Measurements from ENCODE around the gene SPCS2. TPM values are rescaled to one million over a fixed set of nuclear protein-coding genes. Genes with fewer than 3 reads are reported as not detected.

SPCS2 gene
- total and polyA plus RNA-seq, 3 donors from 2014 or later = 37.0 to 152 (median 61.1) TPM

DNA sequence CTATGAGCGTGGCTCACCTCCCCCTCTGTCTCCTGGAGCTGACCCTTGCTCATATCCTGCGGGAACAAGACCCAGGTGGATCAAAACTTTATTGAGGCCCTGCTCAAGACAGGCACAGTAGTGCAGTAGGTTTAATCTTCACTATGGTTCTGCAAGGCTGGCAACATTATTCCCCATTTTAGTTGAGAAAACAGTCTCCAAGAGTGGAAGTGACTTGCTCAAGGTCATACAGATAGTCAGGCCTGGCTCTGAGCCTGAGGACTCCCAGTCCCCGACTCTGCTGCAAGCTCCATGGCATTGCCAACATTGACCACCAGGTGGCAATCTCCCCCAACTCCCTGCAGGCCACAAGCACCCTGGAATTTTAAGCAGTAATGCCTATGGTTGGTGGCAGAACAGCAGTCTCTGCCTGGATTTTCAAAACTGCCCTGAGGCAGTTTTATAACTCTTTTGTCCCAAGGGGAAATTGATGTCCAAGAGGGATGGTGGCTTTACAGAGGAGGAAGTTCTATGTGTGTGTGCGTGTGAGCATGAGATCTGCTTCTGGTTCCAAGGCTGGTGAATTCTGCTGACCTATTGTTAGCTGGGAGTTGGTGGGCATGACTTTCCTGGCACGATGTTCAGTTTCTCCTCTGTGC lies 73.8 kb downstream of the SPCS2 start:
- no peaks in the 10 kb centered on the region for H3K9me3 ChIP-seq
- H3K27me3 ChIP-seq = no peaks in the 10 kb centered on the region
- no peak overlapping the region for H3K27ac ChIP-seq
- TF ChIP-seq, protein P1, sequence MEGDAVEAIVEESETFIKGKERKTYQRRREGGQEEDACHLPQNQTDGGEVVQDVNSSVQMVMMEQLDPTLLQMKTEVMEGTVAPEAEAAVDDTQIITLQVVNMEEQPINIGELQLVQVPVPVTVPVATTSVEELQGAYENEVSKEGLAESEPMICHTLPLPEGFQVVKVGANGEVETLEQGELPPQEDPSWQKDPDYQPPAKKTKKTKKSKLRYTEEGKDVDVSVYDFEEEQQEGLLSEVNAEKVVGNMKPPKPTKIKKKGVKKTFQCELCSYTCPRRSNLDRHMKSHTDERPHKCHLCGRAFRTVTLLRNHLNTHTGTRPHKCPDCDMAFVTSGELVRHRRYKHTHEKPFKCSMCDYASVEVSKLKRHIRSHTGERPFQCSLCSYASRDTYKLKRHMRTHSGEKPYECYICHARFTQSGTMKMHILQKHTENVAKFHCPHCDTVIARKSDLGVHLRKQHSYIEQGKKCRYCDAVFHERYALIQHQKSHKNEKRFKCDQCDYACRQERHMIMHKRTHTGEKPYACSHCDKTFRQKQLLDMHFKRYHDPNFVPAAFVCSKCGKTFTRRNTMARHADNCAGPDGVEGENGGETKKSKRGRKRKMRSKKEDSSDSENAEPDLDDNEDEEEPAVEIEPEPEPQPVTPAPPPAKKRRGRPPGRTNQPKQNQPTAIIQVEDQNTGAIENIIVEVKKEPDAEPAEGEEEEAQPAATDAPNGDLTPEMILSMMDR (IDR thresholded peaks at IDR 0.05) = peak; percentile 95 to 96 (median 95)
- TF ChIP-seq POLR2A (IDR thresholded peaks at IDR 0.05) = no peak
- H3K4me3 ChIP-seq = no peak overlapping the region
- H3K4me1 ChIP-seq = peaks cover 7% of the 10 kb centered on the region
- DNase-seq = peak; percentile 94
- H3K36me3 ChIP-seq (ENCODE audit: low read depth, missing control alignments) = no peaks in the 10 kb centered on the region
- intact Hi-C loops (cut with DNase I; ENCODE audit: low total_unique reads) = loop anchor here (10.0 kb wide), 1 partner anchor 222 kb away; the partner anchor contains the start of gene TPBGL
- WGBS, 2 donors = 51 to 55% methylated on average over 4 to 5 of the region's 5 CpGs

DNA sequence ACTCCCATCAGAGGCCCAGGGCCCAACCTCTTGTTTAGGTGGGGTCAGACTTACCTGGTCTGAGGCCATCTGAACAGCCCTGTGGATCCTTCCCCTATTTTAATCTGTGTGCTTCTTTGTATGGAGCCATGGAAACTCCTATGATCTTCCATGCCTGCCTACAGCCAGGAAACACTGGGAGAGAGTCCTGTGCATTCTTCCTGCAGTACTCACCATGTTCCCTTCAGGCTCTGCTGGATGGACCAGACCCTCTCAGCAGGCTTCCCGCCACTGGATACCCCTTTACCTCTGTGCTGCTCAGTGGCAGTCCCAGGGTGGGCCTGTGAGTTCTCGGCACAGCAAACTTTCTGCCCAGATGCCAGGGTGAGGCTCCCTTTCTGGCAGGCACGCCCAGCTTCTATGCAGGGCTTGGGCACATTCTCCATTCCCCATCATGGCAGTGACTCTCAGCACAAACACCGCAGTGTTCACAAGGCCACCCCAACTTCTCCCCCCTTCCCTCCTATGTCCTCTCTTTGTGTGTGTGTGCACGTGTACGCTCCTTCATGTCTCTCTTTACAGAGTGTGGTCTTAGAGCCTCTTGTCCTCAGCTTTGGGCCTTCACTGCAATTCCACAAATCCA lies 74.5 kb downstream of the SPCS2 start:
- intact Hi-C loops (cut with DNase I; ENCODE audit: low total_unique reads) = loop anchor here (10.0 kb wide), 1 partner anchor 221 kb away; the partner anchor contains the start of gene TPBGL

DNA sequence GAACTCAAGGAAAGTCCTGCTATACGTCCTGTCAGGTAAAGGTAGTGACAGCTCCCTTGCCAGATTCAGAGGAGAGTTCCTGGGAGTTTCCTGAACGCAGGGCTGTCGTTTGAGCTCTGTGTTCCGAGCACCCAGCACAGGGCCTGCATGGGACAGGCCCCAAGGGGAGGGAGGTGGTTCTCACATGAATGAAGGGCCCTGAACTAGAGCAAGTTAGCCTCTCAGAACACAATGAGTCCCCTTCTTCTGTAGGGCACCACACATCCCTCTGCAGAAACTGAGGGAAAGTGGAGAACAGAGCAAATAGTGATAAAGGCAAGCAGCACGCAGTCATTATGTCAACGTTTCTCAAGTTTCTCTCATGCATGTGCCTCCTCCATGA lies 75.0 kb downstream of the SPCS2 start:
- no peaks in the 10 kb centered on the region for H3K9me3 ChIP-seq
- no peak overlapping the region for H3K27ac ChIP-seq
- TF ChIP-seq POLR2A (IDR thresholded peaks at IDR 0.05) = no peak
- TF ChIP-seq, protein P1 (IDR thresholded peaks at IDR 0.05) = no peak
- no peaks in the 10 kb centered on the region for H3K36me3 ChIP-seq (ENCODE audit: low read depth, missing control alignments)
- peaks cover 7% of the 10 kb centered on the region for H3K4me1 ChIP-seq
- no peak overlapping the region for H3K4me3 ChIP-seq
- DNase-seq = no peak
- WGBS, 2 donors = 89 to 91% methylated on average over 6 of the region's 6 CpGs
- intact Hi-C loops (cut with DNase I; ENCODE audit: low total_unique reads) = loop anchor here (10.0 kb wide), 1 partner anchor 221 kb away; the partner anchor contains the start of gene TPBGL
- no peaks in the 10 kb centered on the region for H3K27me3 ChIP-seq

More for the DNA sequence above, 74.5 kb downstream of the SPCS2 start:
- DNase-seq = no peak
- Histone ChIP-seq H3K9me3 (no peaks in the 10 kb centered on the region), H3K27ac (no peak overlapping the region), H3K4me3 (no peak overlapping the region), H3K36me3 (ENCODE audit: low read depth, missing control alignments) (no peaks in the 10 kb centered on the region), H3K4me1 (peaks cover 7% of the 10 kb centered on the region), H3K27me3 (no peaks in the 10 kb centered on the region)
- TF ChIP-seq, protein P1 (IDR thresholded peaks at IDR 0.05) = no peak
- 96 to 97% methylated on average over 6 of the region's 6 CpGs for WGBS, 2 donors

DNA sequence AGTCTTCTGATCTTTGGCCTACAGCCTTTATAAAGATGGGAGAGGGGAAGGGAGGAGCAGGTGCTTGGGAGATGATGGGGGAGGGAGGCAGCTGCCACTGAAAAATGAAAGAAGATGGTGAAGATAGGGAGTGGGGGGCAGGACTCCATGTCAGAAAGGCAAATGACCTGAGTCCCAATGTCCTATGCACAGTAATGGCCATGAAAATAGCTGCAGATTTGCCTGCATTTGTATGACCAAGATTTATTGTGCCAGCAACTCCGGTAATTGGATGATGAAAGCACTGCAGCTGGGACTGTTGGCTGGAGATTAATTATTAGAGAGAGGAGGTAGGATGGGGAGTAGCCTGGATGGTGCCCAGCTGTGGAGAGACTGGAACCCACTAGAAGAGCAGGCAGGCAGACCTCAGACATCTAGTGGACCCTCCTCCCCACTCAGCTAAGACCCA lies 75.7 kb downstream of the SPCS2 start:
- no peak overlapping the region for H3K4me3 ChIP-seq
- no peaks in the 10 kb centered on the region for H3K36me3 ChIP-seq (ENCODE audit: low read depth, missing control alignments)
- no peaks in the 10 kb centered on the region for H3K27me3 ChIP-seq
- DNase-seq = no peak
- WGBS, 2 donors = 73 to 83% methylated on average over 1 of the region's 1 CpG
- no peaks in the 10 kb centered on the region for H3K9me3 ChIP-seq
- H3K27ac ChIP-seq = no peak overlapping the region
- TF ChIP-seq, protein P1 (IDR thresholded peaks at IDR 0.05) = no peak
- no peak for TF ChIP-seq POLR2A (IDR thresholded peaks at IDR 0.05)
- intact Hi-C loops (cut with DNase I; ENCODE audit: low total_unique reads) = loop anchor here (10.0 kb wide), 1 partner anchor 220 kb away; the partner anchor contains the start of gene TPBGL
- H3K4me1 ChIP-seq = peaks cover 7% of the 10 kb centered on the region

Measured in testis (tissue), 3 donors.